ENCODE results near the gene VSIR.

The VSIR gene

DNA sequence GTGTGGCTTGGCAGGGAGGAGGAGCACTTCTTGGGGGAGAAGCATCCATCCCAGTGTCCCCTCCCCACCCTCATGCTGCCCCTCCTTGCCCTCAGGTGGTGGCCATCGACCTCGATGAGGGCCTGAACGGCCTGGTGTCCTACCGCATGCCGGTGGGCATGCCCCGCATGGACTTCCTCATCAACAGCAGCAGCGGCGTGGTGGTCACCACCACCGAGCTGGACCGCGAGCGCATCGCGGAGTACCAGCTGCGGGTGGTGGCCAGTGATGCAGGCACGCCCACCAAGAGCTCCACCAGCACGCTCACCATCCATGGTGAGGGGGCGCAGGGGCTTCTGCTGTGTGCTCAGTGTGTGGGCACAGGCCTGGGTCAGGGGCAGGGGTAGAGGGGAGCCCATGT, 68.5 kb downstream of the VSIR start:
- H3K27me3 ChIP-seq (ENCODE audit: low read length), result no peaks in the 10 kb centered on the region

DNA sequence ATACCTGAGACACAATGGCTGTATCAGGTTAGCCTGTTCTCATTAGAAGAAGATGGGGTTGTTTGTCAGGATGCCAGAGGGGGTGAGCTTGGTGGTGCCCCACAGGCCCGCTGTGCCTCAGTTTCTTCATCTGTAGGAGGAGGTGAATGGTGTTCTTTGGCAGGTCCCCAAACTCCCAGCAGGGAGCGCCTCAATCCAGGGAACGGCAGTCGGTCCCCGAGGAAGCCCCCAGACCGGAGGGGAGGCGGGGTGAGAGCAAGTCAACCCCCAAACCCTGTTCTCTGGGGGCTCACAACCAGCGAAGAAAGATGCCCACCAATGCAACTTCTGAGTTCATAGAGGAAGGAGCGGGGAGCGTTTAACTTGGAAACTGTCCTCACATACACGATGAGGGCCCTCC, 69.7 kb downstream of the VSIR start:
- no peak overlapping the region for H2AFZ ChIP-seq (ENCODE audit: low read depth, low read length, severe bottlenecking)
- H3K9me3 ChIP-seq (ENCODE audit: insufficient read depth, low read length), result no peaks in the 10 kb centered on the region
- no peaks in the 10 kb centered on the region for H3K27me3 ChIP-seq (ENCODE audit: low read length)
- H3F3A ChIP-seq (ENCODE audit: insufficient read depth), result no peaks in the 10 kb centered on the region
- no peak overlapping the region for H3K9ac ChIP-seq (ENCODE audit: low read length)
- no peaks in the 10 kb centered on the region for H4K20me1 ChIP-seq (ENCODE audit: low read depth, low read length)
- H3K79me2 ChIP-seq (ENCODE audit: insufficient read depth, low read length), result no peaks in the 10 kb centered on the region
- H3K4me3 ChIP-seq (ENCODE audit: insufficient read depth, low read length, poor library complexity, severe bottlenecking), result no peak overlapping the region
- TF ChIP-seq, protein P1, sequence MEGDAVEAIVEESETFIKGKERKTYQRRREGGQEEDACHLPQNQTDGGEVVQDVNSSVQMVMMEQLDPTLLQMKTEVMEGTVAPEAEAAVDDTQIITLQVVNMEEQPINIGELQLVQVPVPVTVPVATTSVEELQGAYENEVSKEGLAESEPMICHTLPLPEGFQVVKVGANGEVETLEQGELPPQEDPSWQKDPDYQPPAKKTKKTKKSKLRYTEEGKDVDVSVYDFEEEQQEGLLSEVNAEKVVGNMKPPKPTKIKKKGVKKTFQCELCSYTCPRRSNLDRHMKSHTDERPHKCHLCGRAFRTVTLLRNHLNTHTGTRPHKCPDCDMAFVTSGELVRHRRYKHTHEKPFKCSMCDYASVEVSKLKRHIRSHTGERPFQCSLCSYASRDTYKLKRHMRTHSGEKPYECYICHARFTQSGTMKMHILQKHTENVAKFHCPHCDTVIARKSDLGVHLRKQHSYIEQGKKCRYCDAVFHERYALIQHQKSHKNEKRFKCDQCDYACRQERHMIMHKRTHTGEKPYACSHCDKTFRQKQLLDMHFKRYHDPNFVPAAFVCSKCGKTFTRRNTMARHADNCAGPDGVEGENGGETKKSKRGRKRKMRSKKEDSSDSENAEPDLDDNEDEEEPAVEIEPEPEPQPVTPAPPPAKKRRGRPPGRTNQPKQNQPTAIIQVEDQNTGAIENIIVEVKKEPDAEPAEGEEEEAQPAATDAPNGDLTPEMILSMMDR (IDR thresholded peaks at IDR 0.05; ENCODE audit: insufficient read depth, low read length, poor library complexity, severe bottlenecking), result no peak
- TF ChIP-seq EZH2phosphoT487 (conservative IDR thresholded peaks at IDR 0.05; ENCODE audit: low read length), result no peak
- no peaks in the 10 kb centered on the region for H3K36me3 ChIP-seq (ENCODE audit: low read length)
- H3K4me2 ChIP-seq (ENCODE audit: low read depth, low read length, poor library complexity, severe bottlenecking), result no peak overlapping the region
- H3K27ac ChIP-seq (ENCODE audit: low read depth, low read length), result no peak overlapping the region
- H3K9me2 ChIP-seq (replicated peaks; ENCODE audit: insufficient read depth, low read length), result no peaks in the 10 kb centered on the region

More for the DNA sequence above, 68.5 kb downstream of the VSIR start:
- TF ChIP-seq, protein P1 (IDR thresholded peaks at IDR 0.05; ENCODE audit: insufficient read depth, low read length, poor library complexity, severe bottlenecking), result no peak
- TF ChIP-seq EZH2phosphoT487 (conservative IDR thresholded peaks at IDR 0.05; ENCODE audit: low read length), result no peak
- Histone ChIP-seq H2AFZ (ENCODE audit: low read depth, low read length, severe bottlenecking) (no peak overlapping the region), H3K9ac (ENCODE audit: low read length) (no peak overlapping the region), H3K36me3 (ENCODE audit: low read length) (no peaks in the 10 kb centered on the region), H3K27ac (ENCODE audit: low read depth, low read length) (no peak overlapping the region), H3K4me2 (ENCODE audit: low read depth, low read length, poor library complexity, severe bottlenecking) (no peak overlapping the region), H3K9me2 (replicated peaks; ENCODE audit: insufficient read depth, low read length) (no peaks in the 10 kb centered on the region), H4K20me1 (ENCODE audit: low read depth, low read length) (no peaks in the 10 kb centered on the region), H3K4me3 (ENCODE audit: insufficient read depth, low read length, poor library complexity, severe bottlenecking) (no peak overlapping the region), H3K9me3 (ENCODE audit: insufficient read depth, low read length) (no peaks in the 10 kb centered on the region), H3F3A (ENCODE audit: insufficient read depth) (no peaks in the 10 kb centered on the region), H3K79me2 (ENCODE audit: insufficient read depth, low read length) (no peaks in the 10 kb centered on the region)

DNA sequence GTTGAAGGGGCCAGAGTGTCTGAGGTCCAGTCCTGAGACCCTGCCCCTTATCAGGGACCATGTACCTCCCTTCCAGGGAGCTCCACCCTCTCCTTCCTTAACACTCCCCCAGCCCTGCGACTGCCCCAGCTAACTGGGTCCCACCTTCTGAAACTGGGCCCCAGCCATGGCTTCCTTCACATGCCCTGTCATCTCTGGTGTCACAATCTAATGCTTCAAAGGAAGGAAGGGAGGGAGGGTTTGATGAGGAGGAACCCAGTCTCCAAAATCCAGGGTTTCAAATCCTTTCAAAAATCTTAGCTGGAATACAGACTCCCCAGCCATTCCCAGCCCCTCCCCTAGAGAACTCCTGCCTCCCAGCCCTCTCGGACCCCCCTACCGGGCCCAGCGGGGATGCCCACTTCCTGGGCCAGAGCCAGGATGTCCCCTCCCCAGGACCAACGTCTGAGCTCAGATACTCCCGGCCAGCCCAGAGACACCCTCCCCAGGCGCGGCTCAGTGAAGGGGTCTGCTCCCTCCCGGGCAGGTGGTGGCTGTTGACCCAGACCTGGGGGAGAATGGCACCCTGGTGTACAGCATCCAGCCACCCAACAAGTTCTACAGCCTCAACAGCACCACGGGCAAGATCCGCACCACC, 71.7 kb downstream of the VSIR start:
- no peak overlapping the region for H2AFZ ChIP-seq (ENCODE audit: low read depth, low read length, severe bottlenecking)
- H3K27ac ChIP-seq (ENCODE audit: low read depth, low read length), result no peak overlapping the region
- no peaks in the 10 kb centered on the region for H3F3A ChIP-seq (ENCODE audit: insufficient read depth)
- TF ChIP-seq, protein P1 (IDR thresholded peaks at IDR 0.05; ENCODE audit: insufficient read depth, low read length, poor library complexity, severe bottlenecking), result no peak
- no peak for TF ChIP-seq EZH2phosphoT487 (conservative IDR thresholded peaks at IDR 0.05; ENCODE audit: low read length)
- no peaks in the 10 kb centered on the region for H3K9me2 ChIP-seq (replicated peaks; ENCODE audit: insufficient read depth, low read length)
- H3K9ac ChIP-seq (ENCODE audit: low read length), result no peak overlapping the region
- no peaks in the 10 kb centered on the region for H4K20me1 ChIP-seq (ENCODE audit: low read depth, low read length)
- no peaks in the 10 kb centered on the region for H3K27me3 ChIP-seq (ENCODE audit: low read length)
- no peak overlapping the region for H3K4me2 ChIP-seq (ENCODE audit: low read depth, low read length, poor library complexity, severe bottlenecking)
- no peaks in the 10 kb centered on the region for H3K9me3 ChIP-seq (ENCODE audit: insufficient read depth, low read length)
- H3K4me3 ChIP-seq (ENCODE audit: insufficient read depth, low read length, poor library complexity, severe bottlenecking), result no peak overlapping the region
- H3K36me3 ChIP-seq (ENCODE audit: low read length), result no peaks in the 10 kb centered on the region
- no peaks in the 10 kb centered on the region for H3K79me2 ChIP-seq (ENCODE audit: insufficient read depth, low read length)
